Activated CD4-positive, alpha-beta T cell treated with anti-CD3 and anti-CD28 coated beads, Interleukin-2, Interleukin-6, amounts not matched to agents 100 ng/mL and 50 ng/mL, durations not matched to agents 16 hours and 8 hours (primary cell): ENCODE results near the gene ADCY9.

Experiments
- DNase-seq: peaks from one replicate; pipeline ENCODE4 v3.0.0-alpha.2; 2020

ADCY9 gene

DNA sequence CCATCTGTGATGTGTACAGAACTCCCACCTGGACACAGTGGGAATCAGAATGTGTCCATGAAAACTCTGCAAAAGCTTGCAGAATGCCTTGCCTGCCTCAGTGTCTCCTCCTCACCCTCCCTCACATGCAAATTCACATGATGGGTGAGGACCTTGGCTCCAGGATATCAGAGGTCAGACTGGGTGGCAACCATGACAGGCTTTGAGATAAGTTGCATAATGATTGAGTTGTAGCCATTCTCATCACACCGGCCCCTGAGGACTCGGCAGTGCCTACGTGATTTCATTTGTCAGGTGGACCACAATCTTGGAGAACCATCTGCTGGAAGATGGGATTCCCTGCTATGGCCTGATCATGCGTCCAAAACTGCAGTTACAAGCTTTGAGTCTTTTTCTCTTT is 3.9 kb upstream of the ADCY9 start:
- DNase-seq = no peak

DNA sequence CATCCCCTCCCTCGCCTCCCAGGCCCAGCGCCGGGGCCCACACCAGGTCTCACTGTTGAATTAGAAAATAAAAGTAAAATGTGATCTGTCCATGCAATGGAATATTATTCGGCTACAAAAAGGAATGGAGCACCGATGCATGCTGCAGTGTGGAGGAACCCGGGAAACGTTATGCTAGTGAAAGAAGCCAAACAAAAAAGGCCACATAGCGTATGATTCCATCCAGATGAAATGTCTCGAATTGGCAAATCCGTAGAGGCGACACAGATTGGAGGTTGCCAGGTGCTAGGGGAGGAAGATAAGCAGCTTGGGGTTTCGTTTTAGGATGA is 972 bp upstream of the ADCY9 start:
- DNase-seq = no peak

DNA sequence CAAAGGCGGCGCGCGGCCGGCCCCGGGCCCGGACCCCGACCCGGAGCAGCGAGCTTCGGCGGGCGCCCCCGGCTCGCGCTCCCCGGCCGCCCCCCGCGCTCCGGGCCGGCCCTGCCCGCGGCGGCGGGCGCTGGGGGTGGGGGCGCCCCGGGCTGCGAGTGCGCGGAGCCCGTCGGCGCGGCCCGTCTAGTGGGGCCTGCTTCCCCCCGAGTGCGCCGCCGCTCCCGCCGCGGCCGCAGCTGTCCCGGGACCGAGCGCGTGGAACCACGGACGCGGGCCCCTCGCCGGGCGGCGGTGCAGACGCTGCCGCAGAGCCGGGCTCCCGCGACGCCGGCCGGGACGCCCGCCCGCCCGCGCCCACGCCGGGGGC is 308 bp downstream of the ADCY9 start:
- DNase-seq = peak; percentile 8

DNA sequence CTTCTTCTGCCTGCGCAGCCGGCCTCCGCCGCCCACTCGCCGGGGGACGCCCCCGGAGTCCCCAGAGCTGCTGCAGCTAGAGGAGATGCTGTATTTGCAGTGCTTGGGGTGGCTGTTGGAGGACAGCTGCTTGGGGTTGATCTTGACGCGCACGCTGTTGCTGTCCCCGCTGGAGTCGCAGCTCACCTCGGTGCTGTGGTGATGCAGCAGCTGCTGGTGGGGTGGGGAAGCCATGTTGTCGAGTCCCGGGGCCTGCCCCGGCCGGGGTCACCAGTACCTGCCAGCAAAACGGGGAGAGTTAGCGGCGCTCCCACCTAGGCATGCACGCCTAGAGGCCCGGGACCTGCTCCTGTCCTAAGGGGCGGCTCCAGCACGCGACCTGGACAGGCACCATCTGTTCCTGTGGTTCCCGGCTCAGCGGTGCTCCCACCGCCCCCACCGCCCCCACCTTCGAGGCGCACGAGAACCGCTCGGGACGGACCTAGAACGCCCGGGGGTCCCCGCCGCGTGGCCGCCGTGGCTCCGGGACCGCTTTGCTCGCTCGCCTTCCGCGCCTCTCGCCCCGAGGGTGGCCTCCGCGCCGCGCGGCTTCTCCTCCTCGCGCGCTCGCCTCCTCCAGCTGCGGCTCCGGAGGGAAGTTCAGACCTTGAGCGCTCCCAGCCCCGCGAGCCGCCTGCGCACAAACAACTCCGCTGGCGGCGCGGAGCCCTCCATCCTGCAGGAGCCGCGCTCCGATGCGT is 863 bp downstream of the ADCY9 start:
- peak; percentile 47 for DNase-seq

DNA sequence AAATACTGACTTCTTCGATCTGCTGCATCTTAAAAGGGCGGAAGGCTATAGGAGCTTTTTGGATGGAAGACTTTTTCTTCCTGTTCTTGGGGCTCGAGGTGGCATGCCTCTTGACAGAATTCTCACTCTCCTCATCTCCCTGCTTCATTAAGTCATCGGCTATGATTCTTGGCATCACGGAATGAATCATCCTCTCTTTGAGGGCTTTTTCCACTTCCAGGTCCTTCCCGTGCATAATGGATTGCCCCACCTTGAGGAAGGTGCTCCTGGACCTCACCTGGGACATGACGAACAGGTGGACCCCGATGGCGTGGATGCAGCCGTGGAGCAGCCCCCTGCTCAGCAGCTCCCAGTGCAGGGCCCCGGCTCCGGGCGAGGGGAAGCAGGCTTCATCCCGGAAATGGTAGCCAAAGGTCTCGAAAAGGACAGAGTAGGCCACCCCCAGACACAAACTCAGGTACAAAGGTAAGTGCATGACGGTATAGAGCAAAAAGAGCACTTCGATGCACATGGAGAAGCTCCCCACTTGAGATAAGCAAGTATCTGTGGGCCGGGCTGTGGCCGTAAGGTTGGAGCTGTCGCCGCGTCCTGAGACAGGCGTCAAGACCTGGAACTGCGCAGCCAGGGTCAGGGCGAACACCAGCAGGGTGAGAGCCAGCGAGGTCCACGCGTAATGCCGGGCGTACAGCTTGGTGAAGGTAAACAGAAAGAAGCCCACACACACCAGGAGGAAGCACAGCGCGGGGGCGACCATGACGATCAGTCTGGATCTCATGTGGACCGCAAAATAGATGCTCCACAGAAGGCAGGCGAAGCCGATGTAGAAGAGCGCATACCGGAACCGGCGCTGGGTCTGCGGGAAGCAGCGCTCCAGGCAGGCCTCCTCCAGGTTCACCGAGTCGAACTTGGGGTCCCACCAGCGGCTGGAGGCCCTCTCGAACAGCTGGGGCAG is 1.7 kb downstream of the ADCY9 start:
- no peak for DNase-seq

DNA sequence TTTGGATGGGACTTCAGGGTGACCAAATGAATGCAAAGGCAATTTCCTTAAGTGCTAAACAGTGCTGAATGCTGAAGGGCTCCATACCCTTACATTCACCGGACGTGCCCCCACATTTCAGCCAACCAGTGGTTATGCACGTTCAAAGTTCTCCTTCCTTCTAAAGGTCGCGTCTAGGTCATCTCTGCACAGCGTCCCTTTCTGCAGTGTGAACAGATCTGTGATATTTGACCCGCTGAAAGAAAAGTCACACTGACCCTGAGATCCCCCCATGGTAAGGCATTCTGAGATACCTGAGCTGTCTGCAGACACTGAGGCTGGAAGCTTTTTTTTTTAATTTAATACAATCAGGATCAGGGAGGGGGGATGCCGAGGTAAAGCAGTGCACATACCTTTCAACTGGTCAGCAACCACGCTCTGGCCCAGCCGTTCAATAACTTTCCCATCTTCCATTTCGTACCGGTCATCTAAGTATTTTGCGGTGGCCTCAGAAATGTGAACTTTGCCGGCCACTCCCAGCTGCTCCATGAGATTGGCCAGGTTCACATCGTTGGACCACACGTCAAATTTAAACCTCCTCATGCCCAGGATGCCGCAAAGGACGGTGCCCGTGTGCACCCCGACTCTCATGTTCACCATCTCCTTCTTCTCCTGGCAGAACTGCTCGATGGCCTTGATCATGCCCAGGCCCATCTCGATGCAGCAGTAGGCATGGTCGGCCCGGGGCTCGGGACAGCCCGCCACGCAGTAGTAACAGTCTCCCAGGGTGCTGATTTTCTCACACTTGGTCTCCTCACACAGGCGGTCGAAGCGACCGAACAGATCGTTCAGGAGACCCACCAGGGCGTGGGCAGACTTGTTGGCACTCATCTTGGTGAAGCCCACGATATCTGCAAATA is 2.6 kb downstream of the ADCY9 start:
- DNase-seq = no peak

DNA sequence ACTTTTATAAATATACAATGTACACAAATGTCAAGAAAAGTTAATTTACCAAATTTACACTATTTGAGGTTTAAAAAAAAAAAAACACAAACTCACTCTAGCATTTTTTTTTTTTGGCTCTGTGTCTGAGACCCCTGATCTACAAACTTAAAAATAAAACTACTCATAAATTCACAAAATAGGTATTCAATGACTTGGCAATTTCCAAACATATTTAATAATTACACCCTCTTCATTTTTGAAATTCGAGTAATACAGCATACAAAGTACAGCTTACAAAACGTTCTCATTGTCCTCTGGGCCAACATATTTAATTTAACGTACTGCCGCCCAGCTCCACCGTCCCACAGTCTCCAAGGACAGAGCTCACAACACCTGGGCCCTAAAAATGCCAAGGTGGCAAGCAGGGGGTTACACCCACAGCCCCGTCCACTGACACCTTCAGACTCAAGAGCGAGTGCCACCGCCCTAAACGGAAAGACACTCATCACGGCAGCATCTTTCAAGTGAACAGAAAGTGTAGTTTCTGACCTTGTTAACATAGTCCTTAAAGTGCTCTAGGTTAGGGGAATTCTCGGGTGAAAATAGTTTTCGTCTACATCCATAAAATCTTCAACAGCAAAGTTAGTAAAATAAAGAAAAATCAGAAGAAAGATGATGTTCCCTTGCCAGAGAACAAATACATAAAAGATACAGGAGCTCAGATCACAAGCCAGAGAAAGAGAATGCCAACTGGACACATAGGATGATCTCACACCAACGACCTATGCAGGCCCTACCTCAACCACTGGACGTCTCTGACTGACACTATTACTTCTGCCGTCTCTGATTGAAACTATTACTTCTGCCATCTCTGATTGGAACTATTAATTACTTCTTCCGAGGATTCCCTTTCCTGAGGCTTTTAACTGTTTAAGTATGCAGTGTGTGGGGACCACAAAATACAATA is 4.2 kb downstream of the ADCY9 start:
- no peak for DNase-seq

DNA sequence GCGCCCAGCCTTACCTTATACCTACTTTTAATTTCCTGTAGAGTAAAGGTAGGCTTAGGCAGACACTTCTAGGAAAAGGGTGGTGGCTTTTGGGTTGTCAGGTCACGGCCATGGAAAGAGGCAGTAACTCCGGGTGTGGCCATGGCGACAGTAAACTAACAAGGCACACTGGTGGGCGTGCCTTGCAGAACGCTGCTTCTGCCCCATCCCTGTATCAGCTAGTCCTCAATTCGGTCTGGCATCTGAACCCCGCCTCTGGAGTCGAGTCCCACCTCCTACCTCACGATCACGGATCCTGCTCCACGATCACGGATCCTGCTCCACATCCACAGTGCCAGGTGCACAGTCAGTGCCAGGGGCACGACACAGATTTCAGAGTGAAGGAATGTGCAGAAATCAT is 5.6 kb downstream of the ADCY9 start:
- DNase-seq = no peak

DNA sequence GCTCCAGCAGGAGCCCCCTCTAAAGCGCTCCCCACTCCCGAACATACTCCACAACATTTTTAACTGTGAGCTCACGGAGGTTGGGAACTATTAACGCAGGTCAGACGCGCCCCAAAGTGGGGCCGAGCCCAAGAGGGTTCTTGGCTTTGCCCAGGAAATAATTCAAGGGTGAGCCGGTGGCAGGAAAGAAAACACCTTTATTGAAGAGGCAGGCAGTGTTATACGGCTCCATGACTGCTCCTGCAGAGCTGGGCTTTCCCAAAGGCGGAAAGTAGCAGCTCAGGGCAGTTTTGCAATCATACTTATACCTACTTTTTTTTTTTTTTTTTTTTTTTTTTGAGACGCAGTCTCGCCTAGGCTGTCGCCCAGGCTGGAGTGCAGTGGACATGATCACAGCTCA is 6.2 kb downstream of the ADCY9 start:
- DNase-seq = no peak

DNA sequence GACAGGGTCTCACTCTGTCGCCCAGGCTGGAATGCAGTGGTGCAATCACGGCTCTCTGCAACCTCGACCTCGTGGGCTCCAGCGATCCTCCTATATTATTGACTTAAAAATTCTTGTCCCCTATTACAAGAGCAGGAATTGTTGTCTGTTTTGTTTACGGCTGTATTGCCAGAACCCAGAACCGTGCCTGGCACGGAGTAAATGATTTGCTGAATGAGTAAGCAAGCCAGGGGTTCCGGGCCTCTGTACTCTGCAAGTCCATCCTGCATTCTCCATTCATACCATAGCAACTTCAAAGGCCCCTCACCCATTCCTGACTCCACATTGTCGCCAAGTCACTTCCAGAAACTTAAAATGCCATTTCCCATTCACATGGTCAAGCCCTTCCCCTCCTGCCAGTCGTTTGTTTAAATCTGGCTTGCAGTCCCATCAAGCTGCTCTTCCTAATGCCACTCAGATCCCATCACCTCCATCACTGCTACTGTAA is 6.9 kb downstream of the ADCY9 start:
- no peak for DNase-seq

DNA sequence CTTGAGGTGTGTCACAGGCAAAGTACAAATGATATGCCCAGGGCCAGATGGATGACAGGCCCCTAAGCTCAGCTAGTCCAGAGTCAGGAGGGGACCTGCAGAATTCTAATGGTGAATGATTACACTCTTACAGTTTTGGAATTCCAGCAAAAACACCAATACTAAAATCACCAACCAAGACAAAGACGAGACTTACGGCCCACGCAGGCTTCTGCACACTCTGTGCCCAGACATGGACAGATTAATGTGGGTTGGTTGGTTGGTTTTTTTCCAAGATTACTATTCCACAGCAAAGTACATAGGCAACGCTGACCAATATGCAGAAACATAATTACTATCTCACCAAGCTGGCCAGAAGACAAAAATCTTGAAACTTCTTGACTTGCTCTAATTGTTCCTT is 9.7 kb downstream of the ADCY9 start:
- no peak for DNase-seq

DNA sequence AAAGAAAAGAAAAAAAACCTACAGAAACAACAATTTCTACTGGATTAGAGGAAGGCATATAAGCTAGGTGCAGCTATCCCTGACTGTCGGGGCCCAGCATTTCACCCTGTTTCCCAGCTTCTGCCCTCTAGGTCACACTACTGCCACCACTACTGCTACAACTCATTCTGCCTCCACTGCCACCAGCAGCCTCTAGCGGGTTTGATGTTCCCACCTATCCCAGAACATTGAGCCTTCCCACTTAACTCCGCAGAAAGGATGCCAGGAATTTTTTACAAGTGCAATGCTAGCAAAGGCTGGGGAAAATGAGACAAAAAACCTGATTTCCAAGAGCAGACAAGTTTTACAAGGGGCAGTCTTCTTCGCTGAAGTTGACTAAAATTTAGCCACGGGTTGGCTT is 10.4 kb downstream of the ADCY9 start:
- DNase-seq = no peak

DNA sequence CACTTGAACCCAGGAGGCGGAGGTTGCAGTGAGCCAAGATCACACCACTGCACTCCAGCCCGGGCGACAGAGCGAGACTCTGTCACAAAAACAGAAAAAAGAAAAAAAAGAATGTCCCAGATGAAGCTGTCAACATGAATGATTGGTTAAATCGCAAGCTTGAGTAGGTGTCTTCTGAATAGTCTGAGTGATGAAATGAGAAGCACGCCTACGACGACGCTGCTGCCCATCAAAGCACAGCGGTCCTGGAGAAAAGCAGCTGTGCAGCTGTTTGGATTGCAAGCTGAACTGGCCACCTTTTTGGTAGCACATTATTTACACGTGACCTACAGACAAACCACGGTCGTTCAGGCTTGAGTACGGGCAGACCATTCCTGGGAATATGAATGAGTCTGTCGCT is 12.5 kb downstream of the ADCY9 start:
- DNase-seq = no peak

DNA sequence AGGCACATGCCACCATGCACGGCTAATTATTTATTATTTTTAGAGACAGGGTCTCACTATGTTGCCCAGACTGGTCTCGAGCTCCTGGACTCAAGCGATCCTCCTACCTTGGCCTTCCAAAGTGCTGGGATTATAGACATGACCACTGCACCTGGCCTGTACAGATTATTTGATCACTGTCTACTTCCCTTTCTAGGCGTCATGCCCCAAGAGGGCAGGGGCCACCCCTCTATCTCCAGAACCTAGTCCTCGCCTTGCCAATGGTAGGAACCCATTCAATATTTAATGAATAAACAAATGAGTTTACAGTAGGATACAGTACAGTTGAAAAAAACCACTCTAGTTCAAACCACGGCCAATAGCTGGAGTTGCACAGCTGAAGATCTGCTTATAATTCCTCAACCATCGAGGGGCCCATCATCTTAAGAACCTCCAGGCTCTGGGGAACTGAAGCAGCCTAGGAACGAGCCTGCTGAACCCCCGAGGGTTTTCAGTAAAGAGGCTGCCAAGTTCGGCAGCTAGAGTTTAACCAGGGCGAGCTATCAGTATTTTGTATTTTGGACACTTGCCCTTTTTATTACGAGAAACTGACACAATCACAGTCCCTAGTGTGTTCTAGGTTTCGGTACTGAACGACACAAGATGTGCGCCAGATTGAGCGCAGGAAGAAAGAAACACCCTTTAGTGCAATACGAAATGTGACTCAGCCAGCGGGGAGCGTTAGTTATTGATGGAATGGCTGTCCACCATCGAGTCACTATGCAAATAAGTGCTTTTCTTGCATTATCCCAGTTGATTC is 14.6 kb downstream of the ADCY9 start:
- DNase-seq = no peak

DNA sequence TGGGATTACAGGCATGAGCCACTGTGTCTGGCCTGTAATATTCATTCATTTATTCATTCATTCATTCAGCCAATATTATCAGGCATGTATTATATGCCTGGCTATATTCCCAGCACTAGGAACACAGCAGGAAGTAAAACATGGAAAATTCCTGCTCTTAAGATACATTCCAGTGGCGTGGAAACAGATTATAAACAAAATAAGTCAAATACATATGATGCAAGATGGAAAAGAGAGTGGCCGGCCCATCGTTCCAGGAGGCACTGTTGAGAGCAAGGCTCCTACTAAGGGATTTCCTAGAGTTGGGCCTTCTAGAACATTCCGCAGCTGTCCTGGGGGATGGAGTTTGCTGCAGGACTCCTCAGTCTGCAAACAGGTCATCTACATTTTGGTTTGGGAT is 17.7 kb downstream of the ADCY9 start:
- no peak for DNase-seq

DNA sequence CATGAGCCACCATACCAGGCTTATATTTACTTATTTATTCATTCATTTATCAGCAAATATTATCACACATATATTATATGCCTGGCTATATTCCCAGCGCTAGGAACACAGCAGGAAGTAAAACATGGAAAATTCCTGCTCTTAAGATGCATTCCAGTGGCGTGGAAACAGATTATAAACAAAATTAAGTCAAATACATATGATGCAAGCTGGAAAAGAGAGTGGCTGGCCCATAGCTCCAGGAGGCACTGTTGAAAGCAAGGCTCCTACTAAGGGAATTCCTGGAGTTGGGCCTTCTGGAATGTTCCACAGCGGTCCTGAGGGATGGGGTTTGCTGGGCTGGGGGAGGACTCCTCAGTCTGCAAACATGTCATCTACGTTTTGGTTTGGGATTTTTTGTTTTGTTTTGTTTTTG is 18.4 kb downstream of the ADCY9 start:
- DNase-seq = no peak

DNA sequence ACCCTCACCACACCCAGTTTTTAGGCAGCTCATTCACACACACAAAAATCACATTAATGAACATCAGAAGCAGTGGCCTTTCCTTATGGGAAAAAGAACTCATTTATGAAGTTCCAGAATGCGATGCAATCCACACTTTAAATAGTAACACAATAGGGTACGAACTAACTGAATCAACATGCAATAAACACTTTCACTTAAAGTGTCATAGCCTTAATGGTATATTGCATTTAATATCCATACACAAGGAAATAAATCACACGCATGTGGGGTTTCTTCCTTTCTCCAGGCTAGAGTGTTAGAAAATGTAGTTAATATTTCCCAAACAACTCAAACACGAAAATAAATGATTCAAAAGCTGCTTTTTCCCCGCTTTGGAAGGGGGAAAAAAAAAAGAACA is 19.7 kb downstream of the ADCY9 start:
- no peak for DNase-seq

DNA sequence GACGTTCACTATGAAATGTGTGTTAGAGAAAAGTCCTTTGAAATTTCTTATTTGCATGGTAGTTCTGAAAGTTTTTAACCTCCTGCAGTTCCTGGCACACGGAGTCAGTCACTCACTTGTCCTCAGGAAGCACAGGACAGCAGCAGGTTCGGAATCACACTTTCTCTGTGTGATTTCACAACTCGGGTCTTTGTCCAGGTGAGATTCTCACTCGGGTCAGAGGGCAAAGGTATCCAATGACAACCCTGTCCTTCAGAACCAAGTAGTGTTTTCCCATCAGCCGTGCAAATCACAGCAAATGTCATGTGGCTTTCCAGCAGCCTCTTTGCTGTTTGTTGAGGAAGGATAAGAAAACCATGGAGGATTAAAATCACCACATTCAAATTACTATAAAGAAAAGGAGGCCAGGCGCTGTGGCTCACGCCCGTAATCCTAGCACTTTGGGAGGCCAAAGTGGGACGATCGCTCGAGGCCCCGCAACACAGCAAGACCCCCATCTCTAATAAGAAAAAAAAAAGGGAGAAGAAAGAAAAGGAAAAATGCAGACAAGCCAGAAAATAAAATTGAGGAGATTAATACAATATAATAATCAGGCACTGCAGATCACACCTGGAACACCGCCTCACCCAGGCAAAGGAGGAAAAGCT is 22.0 kb downstream of the ADCY9 start:
- no peak for DNase-seq

DNA sequence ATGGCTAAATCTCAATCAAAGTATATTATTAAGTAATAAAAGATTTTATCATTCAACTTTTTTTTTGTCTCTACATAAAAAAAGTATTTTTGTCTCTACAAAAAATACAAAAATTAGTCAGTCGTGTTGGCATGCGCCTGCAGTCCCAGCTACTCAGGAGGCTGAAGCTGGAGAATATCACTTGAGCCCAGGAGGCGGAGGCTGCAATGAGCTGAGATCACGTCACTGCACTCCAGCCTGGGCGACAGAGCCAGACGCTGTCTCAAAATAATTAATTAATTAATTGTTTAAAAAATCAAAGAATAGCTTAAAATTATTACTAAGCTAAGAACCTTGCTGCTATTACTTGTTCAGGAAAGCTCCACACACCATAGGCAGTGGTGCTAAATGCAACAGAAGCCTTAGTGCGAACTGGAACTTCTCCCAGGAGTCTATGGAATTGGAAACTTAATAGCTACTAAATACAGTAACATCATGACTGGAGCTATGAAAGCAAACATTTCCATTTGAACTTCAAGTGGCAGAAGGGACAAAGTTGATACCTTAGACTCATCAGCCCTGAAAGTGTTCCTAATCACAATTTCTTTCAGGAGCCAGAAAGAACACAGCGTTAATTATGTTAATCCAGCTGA is 22.6 kb downstream of the ADCY9 start:
- DNase-seq = no peak
